MM.1S (cell line): ENCODE measurements around the gene SPATA25.

Experiments
- DNase-seq: peaks from one replicate; pipeline ENCODE4 v3.0.0-alpha.2; 2015
- H2AFZ ChIP-seq: fragments of 300-600 bp; sonication (generic); 2 replicates; pipeline ENCODE4 v1.6.0; 2016; ENCODE audit warnings: antibody characterized with exemption, low read length
- H3F3A ChIP-seq: fragments of 300-600 bp; sonication (generic); 2 replicates; pipeline ENCODE4 v1.6.1; 2016; ENCODE audit warnings: mild to moderate bottlenecking, antibody characterized with exemption, low read length, moderate library complexity, mixed read lengths; ENCODE audit not compliant: insufficient read depth
- H3K27ac ChIP-seq: fragments of 300-600 bp; sonication (generic); 2 replicates; pipeline ENCODE4 v1.5.1; 2016; ENCODE audit warnings: mild to moderate bottlenecking, low read length
- H3K27me3 ChIP-seq: fragments of 300-600 bp; sonication (generic); replicated peaks from 2 replicates; pipeline ENCODE4 v1.6.0; 2016; ENCODE audit warnings: low read length; ENCODE audit not compliant: insufficient read depth
- H3K36me3 ChIP-seq: fragments of 300-600 bp; sonication (generic); replicated peaks from 2 replicates; pipeline ENCODE4 v1.6.1; 2016; ENCODE audit warnings: mild to moderate bottlenecking, low read length, mixed read lengths; ENCODE audit not compliant: insufficient read depth
- H3K4me1 ChIP-seq: fragments of 300-600 bp; sonication (generic); 2 replicates; pipeline ENCODE4 v1.6.1; 2016; ENCODE audit warnings: low read length, mixed read lengths
- H3K4me2 ChIP-seq: fragments of 300-600 bp; sonication (generic); 2 replicates; pipeline ENCODE4 v1.6.0; 2016; ENCODE audit warnings: low read depth, low read length
- H3K4me3 ChIP-seq: fragments of 300-600 bp; sonication (generic); 2 replicates; pipeline ENCODE4 v1.5.1; 2016; ENCODE audit warnings: low read length, mixed read lengths
- H3K79me2 ChIP-seq: fragments of 300-600 bp; sonication (generic); 2 replicates; pipeline ENCODE4 v1.6.1; 2016; ENCODE audit warnings: mixed run types, low read length, mixed read lengths
- H3K9ac ChIP-seq: fragments of 300-600 bp; sonication (generic); 2 replicates; pipeline ENCODE4 v1.6.1; 2016; ENCODE audit warnings: low read length, mixed read lengths
- H3K9me2 ChIP-seq: fragments of 300-600 bp; sonication (generic); replicated peaks from 2 replicates; pipeline ENCODE4 v1.6.1; 2016; ENCODE audit warnings: mild to moderate bottlenecking, low read length, mixed read lengths; ENCODE audit not compliant: insufficient read depth
- H3K9me3 ChIP-seq: fragments of 300-600 bp; sonication (generic); replicated peaks from 2 replicates; pipeline ENCODE4 v1.6.1; 2016; ENCODE audit warnings: mild to moderate bottlenecking, low read length, mixed read lengths; ENCODE audit not compliant: insufficient read depth
- H4K20me1 ChIP-seq: fragments of 300-600 bp; sonication (generic); 2 replicates; pipeline ENCODE4 v1.6.1; 2016; ENCODE audit warnings: mild to moderate bottlenecking, low read length, moderate library complexity, mixed read lengths; ENCODE audit not compliant: insufficient read depth
- EZH2 ChIP-seq: fragments of 300-600 bp; sonication (generic); optimal IDR thresholded peaks from 2 replicates; pipeline ENCODE3; 2017; ENCODE audit warnings: low read depth, mild to moderate bottlenecking, antibody characterized with exemption, low read length, mixed read lengths
- EZH2phosphoT487 ChIP-seq: fragments of 300-600 bp; sonication (generic); IDR thresholded peaks from 2 replicates; pipeline ENCODE4 v1.6.1; 2018; ENCODE audit warnings: antibody characterized with exemption, low read length
- TF ChIP-seq, protein P1 (sequence below): fragments of 300-600 bp; sonication (generic); IDR thresholded peaks from 2 replicates; pipeline ENCODE4 v1.5.1; 2016; ENCODE audit warnings: antibody characterized with exemption, low read length, mixed read lengths

The SPATA25 gene

DNA sequence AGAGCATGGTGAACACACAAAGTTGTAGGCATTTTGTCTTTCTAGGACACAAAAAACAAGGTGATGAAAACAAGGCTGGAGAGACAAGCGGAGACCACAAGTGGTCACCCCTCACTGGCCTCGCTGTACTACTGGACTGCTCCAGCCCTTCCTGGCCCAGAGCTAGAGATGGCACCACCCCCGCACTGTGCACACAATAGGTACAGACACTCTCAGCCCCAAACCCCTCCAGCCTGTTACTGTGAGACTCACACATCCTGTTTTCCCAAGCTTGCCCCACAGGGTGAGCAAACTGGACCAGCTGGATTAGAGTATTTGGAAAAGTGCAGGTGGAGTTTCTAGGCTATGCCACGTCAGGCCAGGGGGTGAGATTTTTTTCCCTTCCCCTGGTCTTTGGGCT lies 14.8 kb downstream of the SPATA25 start:
- Histone ChIP-seq H2AFZ (no peak overlapping the region), H3K4me1 (no peaks in the 10 kb centered on the region), H4K20me1 (no peaks in the 10 kb centered on the region), H3K79me2 (no peaks in the 10 kb centered on the region), H3F3A (no peaks in the 10 kb centered on the region), H3K27me3 (no peaks in the 10 kb centered on the region), H3K9ac (no peak overlapping the region), H3K9me2 (no peaks in the 10 kb centered on the region), H3K4me3 (no peak overlapping the region), H3K36me3 (no peaks in the 10 kb centered on the region), H3K9me3 (no peaks in the 10 kb centered on the region), H3K4me2 (no peak overlapping the region), H3K27ac (no peak overlapping the region)
- no peak for TF ChIP-seq EZH2phosphoT487
- no peak for TF ChIP-seq EZH2
- TF ChIP-seq, protein P1, sequence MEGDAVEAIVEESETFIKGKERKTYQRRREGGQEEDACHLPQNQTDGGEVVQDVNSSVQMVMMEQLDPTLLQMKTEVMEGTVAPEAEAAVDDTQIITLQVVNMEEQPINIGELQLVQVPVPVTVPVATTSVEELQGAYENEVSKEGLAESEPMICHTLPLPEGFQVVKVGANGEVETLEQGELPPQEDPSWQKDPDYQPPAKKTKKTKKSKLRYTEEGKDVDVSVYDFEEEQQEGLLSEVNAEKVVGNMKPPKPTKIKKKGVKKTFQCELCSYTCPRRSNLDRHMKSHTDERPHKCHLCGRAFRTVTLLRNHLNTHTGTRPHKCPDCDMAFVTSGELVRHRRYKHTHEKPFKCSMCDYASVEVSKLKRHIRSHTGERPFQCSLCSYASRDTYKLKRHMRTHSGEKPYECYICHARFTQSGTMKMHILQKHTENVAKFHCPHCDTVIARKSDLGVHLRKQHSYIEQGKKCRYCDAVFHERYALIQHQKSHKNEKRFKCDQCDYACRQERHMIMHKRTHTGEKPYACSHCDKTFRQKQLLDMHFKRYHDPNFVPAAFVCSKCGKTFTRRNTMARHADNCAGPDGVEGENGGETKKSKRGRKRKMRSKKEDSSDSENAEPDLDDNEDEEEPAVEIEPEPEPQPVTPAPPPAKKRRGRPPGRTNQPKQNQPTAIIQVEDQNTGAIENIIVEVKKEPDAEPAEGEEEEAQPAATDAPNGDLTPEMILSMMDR, result no peak
- DNase-seq, result no peak

DNA sequence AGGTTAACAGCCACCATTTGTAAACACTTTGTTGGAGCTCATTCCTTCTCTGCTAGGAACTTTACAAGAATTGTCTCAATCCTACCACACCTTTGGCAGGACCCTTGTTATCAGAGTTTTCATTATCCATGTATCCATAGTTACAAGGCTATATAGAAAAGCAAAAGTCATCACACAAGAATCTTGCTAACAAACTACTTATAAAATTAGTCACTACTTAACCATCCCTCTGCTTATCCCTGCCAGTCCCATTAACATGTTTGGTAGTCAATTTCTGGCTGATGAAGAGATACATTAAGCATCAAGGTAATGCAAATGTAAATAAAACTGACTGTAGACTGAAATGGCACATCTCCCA lies 19.6 kb downstream of the SPATA25 start:
- H3K27me3 ChIP-seq, result no peaks in the 10 kb centered on the region
- no peaks in the 10 kb centered on the region for H3K9me2 ChIP-seq
- H3K79me2 ChIP-seq, result no peaks in the 10 kb centered on the region
- no peak for DNase-seq
- no peak overlapping the region for H3K9ac ChIP-seq
- no peak overlapping the region for H3K27ac ChIP-seq
- no peak for TF ChIP-seq EZH2
- TF ChIP-seq EZH2phosphoT487, result no peak
- TF ChIP-seq, protein P1, result no peak
- no peaks in the 10 kb centered on the region for H3K4me1 ChIP-seq
- H4K20me1 ChIP-seq, result no peaks in the 10 kb centered on the region
- no peaks in the 10 kb centered on the region for H3K36me3 ChIP-seq
- H3K4me3 ChIP-seq, result no peak overlapping the region
- no peaks in the 10 kb centered on the region for H3F3A ChIP-seq
- H2AFZ ChIP-seq, result no peak overlapping the region
- H3K4me2 ChIP-seq, result no peak overlapping the region
- H3K9me3 ChIP-seq, result no peaks in the 10 kb centered on the region

DNA sequence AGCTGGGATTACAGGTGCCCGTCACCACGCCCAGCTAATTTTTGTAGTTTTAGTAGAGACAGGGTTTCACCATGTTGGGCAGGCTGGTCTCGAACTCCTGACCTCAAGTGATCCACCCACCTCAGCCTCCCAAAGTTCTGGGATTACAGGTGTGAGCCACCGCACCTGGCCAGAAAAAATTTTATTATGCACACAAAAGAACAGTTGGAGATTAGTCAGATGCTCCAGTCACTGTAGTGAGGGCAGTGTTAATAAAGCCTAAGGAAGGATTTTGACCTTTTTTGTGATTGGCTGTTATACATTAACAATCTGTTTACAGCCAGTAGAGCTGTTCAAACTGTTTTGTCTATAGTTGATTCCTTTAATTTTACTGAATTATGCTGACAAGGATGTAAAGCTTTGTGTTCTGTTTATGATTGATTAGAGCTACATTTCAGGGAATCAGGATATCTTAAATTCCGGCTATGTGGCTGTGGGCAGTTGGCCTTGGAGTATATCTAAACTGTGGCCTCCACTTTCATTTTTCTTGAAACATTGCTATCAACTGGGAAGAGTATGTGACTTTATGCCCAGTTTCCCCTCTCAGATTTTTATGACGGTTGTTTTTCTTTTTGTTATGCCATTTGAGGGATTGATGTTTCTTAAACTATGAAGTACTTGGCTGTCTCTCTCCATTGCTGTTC lies 20.1 kb downstream of the SPATA25 start:
- Histone ChIP-seq H3K27me3 (no peaks in the 10 kb centered on the region), H3K4me3 (no peak overlapping the region), H3K27ac (no peak overlapping the region), H3K79me2 (no peaks in the 10 kb centered on the region), H4K20me1 (no peaks in the 10 kb centered on the region), H3K9ac (no peak overlapping the region), H2AFZ (no peak overlapping the region), H3K4me1 (no peaks in the 10 kb centered on the region), H3K36me3 (no peaks in the 10 kb centered on the region), H3K9me2 (no peaks in the 10 kb centered on the region), H3K9me3 (no peaks in the 10 kb centered on the region), H3K4me2 (no peak overlapping the region), H3F3A (no peaks in the 10 kb centered on the region)
- TF ChIP-seq EZH2phosphoT487 (no peak), EZH2 (no peak)
- TF ChIP-seq, protein P1, result no peak
- DNase-seq, result no peak
